ENCODE data around the gene KIAA1671. TPM values are rescaled to one million over a fixed set of nuclear protein-coding genes. Genes with fewer than 3 reads are reported as not detected.

KIAA1671 gene
- total and polyA plus RNA-seq, 5 donors from 2014 or later: 0.21 to 3.3 (median 0.65) TPM; not detected in 1

DNA sequence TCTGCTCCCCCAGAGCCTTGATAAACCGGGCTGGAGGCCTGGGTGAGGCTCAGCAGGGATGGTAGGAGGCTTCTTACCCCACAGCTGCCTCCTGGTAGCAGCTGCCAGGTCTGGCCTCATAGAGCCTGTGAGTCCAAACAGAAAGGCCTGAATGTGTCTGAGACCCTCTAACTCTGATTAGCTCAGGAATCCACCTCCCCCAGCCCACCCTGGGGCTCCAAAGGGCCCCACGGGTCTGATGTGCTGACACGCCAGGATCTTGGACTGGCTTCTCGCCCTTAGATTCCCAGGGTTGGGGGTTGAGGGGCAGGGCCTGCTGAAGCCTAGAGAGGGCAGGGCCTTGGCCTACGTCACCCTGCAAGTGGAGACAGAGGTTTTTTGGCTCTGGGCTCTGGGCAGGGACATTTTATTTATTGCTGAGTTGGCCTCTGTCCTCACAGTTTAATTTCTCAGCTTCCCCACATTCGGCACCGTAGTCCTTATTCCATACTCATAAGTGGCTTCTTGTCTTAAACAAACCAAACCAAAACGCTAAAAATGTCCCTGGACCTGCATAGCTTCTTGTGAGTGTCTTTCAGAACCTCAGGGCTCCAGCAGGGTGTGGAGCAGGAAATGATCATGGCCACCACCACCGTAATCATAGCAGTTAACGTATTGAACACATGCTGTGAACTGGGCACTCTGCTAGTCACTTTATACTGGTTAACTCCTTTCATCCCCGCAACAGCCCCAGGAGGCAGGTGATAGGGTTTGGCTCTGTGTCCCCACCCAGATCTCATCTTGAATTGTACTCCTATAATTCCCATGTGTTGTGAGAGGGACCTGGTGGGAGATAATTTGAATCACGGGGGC lies 25.1 kb downstream of the KIAA1671 start:
- no peak overlapping the region for H3K27ac ChIP-seq (ENCODE audit: insufficient read depth, low read length, poor library complexity, severe bottlenecking)
- H3K4me1 ChIP-seq (ENCODE audit: control insufficient read depth, insufficient read depth, low read length, poor library complexity, severe bottlenecking): no peaks in the 10 kb centered on the region
- DNase-seq (no peak), ATAC-seq (ENCODE audit: low read depth in 2 of 2) (no peak)
- no peaks in the 10 kb centered on the region for H3K9me3 ChIP-seq (ENCODE audit: control insufficient read depth in 2 of 2, low read length in 2 of 2)
- Mint-ChIP-seq H3K27ac (no peak overlapping the region), H3K4me1 (no peaks in the 10 kb centered on the region), H3K9me3 (no peaks in the 10 kb centered on the region), H3K36me3 (no peaks in the 10 kb centered on the region), H3K27me3 (peaks cover 8% of the 10 kb centered on the region), H3K4me3 (no peak overlapping the region)
- H3K36me3 ChIP-seq (ENCODE audit: control insufficient read depth, insufficient read depth, low read length): no peaks in the 10 kb centered on the region
- no peaks in the 10 kb centered on the region for H3K27me3 ChIP-seq (ENCODE audit: control insufficient read depth, insufficient read depth, low read length)
- H3K4me3 ChIP-seq (ENCODE audit: low read depth, low read length): no peak overlapping the region

GRCh38 chr22:24978308-24978707 lies 25.8 kb downstream of the KIAA1671 start:
- H3K27ac ChIP-seq (ENCODE audit: insufficient read depth, low read length, poor library complexity, severe bottlenecking): no peak overlapping the region
- no peaks in the 10 kb centered on the region for H3K4me1 ChIP-seq (ENCODE audit: control insufficient read depth, insufficient read depth, low read length, poor library complexity, severe bottlenecking)
- DNase-seq (no peak), ATAC-seq (ENCODE audit: low read depth in 2 of 2) (no peak)
- peaks cover 14% of the 10 kb centered on the region for H3K27me3 Mint-ChIP-seq
- no peaks in the 10 kb centered on the region for H3K4me1 Mint-ChIP-seq
- H3K9me3 ChIP-seq (ENCODE audit: control insufficient read depth in 2 of 2, low read length in 2 of 2): no peaks in the 10 kb centered on the region
- no peaks in the 10 kb centered on the region for H3K36me3 Mint-ChIP-seq
- H3K4me3 ChIP-seq (ENCODE audit: low read depth, low read length): no peak overlapping the region
- no peaks in the 10 kb centered on the region for H3K9me3 Mint-ChIP-seq
- no peak overlapping the region for H3K4me3 Mint-ChIP-seq
- H3K36me3 ChIP-seq (ENCODE audit: control insufficient read depth, insufficient read depth, low read length): no peaks in the 10 kb centered on the region
- H3K27me3 ChIP-seq (ENCODE audit: control insufficient read depth, insufficient read depth, low read length): no peaks in the 10 kb centered on the region
- H3K27ac Mint-ChIP-seq: no peak overlapping the region

- DNase-seq (no peak), ATAC-seq (ENCODE audit: low read depth in 2 of 2) (no peak)
- H3K4me3 Mint-ChIP-seq: no peak overlapping the region
- H3K27ac Mint-ChIP-seq: no peak overlapping the region
- Histone ChIP-seq H3K4me1 (ENCODE audit: control insufficient read depth, insufficient read depth, low read length, poor library complexity, severe bottlenecking) (no peaks in the 10 kb centered on the region), H3K36me3 (ENCODE audit: control insufficient read depth, insufficient read depth, low read length) (no peaks in the 10 kb centered on the region), H3K9me3 (ENCODE audit: control insufficient read depth in 2 of 2, low read length in 2 of 2) (no peaks in the 10 kb centered on the region), H3K27ac (ENCODE audit: insufficient read depth, low read length, poor library complexity, severe bottlenecking) (no peak overlapping the region), H3K4me3 (ENCODE audit: low read depth, low read length) (no peak overlapping the region), H3K27me3 (ENCODE audit: control insufficient read depth, insufficient read depth, low read length) (no peaks in the 10 kb centered on the region)
- H3K27me3 Mint-ChIP-seq: peaks cover 30% of the 10 kb centered on the region
- H3K9me3 Mint-ChIP-seq: peaks cover 0 to 1% (median 0%) of the 10 kb centered on the region in 7 donors
- H3K4me1 Mint-ChIP-seq: peaks cover 0 to 6% (median 0%) of the 10 kb centered on the region in 4 donors
- no peaks in the 10 kb centered on the region for H3K36me3 Mint-ChIP-seq
Observed at GRCh38 chr22:24981066-24981465, 28.6 kb downstream of the KIAA1671 start.

GRCh38 chr22:24981656-24982055 lies 29.1 kb downstream of the KIAA1671 start:
- Mint-ChIP-seq H3K4me1 (peaks cover 0 to 7% (median under 1%) of the 10 kb centered on the region in 4 donors), H3K9me3 (peaks cover 0 to 1% (median 0%) of the 10 kb centered on the region in 7 donors), H3K36me3 (no peaks in the 10 kb centered on the region), H3K4me3 (no peak overlapping the region), H3K27ac (no peak overlapping the region), H3K27me3 (peaks cover 30% of the 10 kb centered on the region)
- Histone ChIP-seq H3K9me3 (ENCODE audit: control insufficient read depth in 2 of 2, low read length in 2 of 2) (no peaks in the 10 kb centered on the region), H3K4me1 (ENCODE audit: control insufficient read depth, insufficient read depth, low read length, poor library complexity, severe bottlenecking) (no peaks in the 10 kb centered on the region), H3K4me3 (ENCODE audit: low read depth, low read length) (no peak overlapping the region), H3K27ac (ENCODE audit: insufficient read depth, low read length, poor library complexity, severe bottlenecking) (no peak overlapping the region), H3K36me3 (ENCODE audit: control insufficient read depth, insufficient read depth, low read length) (no peaks in the 10 kb centered on the region), H3K27me3 (ENCODE audit: control insufficient read depth, insufficient read depth, low read length) (no peaks in the 10 kb centered on the region)
- DNase-seq: no peak
- ATAC-seq (ENCODE audit: low read depth in 2 of 2): no peak

DNA sequence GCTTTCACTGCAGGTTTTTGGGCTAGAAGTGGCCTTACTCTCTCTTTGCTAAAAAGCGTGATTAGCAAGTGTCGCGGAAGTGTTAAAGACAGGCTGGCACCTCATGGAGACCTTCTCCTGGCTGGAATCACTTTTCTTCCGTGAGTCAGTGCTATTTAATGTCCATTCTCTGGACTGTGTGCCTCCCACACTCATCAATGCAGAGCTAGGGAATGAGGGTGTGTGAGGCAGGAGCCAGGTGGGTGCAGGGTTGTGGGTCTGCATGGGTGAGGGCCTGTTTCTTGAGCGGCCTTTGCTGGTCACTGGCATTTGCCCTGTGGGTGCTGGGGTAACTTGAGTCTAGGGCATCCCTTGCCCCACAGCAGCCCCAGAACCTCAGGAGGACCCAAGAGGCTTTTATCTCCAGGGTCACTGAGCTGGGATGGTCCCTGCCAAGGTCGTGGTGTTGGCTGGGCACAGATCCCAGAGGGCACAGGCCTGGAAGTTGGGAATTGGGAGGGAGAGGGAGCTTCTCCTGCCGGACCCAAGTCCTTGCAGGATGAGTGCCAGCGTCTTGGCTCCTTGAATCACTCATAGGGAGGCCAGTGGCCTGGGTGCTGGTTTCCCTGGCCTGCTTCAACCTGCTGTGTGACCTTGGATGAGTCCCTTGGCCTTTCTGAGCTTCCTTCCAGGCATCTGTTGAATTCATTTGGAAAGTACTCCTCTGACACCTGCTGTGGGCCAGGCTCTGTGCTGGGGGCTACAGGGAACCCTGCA lies 30.0 kb downstream of the KIAA1671 start:
- H3K27ac Mint-ChIP-seq: no peak overlapping the region

GRCh38 chr22:24983151-24983550 lies 30.6 kb downstream of the KIAA1671 start:
- Mint-ChIP-seq H3K27ac (no peak overlapping the region), H3K9me3 (peaks cover 0 to 3% (median 0%) of the 10 kb centered on the region in 7 donors), H3K27me3 (peaks cover 30% of the 10 kb centered on the region), H3K4me1 (peaks cover 0 to 9% (median 1%) of the 10 kb centered on the region in 4 donors), H3K4me3 (no peak overlapping the region), H3K36me3 (no peaks in the 10 kb centered on the region)
- Histone ChIP-seq H3K36me3 (ENCODE audit: control insufficient read depth, insufficient read depth, low read length) (no peaks in the 10 kb centered on the region), H3K27me3 (ENCODE audit: control insufficient read depth, insufficient read depth, low read length) (no peaks in the 10 kb centered on the region), H3K4me3 (ENCODE audit: low read depth, low read length) (no peak overlapping the region), H3K9me3 (ENCODE audit: control insufficient read depth in 2 of 2, low read length in 2 of 2) (no peaks in the 10 kb centered on the region), H3K27ac (ENCODE audit: insufficient read depth, low read length, poor library complexity, severe bottlenecking) (no peak overlapping the region), H3K4me1 (ENCODE audit: control insufficient read depth, insufficient read depth, low read length, poor library complexity, severe bottlenecking) (no peaks in the 10 kb centered on the region)
- DNase-seq (no peak), ATAC-seq (ENCODE audit: low read depth in 2 of 2) (no peak)

More for the DNA sequence above, 30.0 kb downstream of the KIAA1671 start:
- H3K27ac ChIP-seq (ENCODE audit: insufficient read depth, low read length, poor library complexity, severe bottlenecking): no peak overlapping the region
- no peak overlapping the region for H3K4me3 ChIP-seq (ENCODE audit: low read depth, low read length)
- H3K4me3 Mint-ChIP-seq: no peak overlapping the region
- H3K27me3 Mint-ChIP-seq: peaks cover 30% of the 10 kb centered on the region
- H3K36me3 ChIP-seq (ENCODE audit: control insufficient read depth, insufficient read depth, low read length): no peaks in the 10 kb centered on the region
- H3K27me3 ChIP-seq (ENCODE audit: control insufficient read depth, insufficient read depth, low read length): no peaks in the 10 kb centered on the region
- ATAC-seq (ENCODE audit: low read depth in 2 of 2): no peak
- H3K9me3 ChIP-seq (ENCODE audit: control insufficient read depth in 2 of 2, low read length in 2 of 2): no peaks in the 10 kb centered on the region
- H3K4me1 Mint-ChIP-seq: peaks cover 0 to 9% (median 1%) of the 10 kb centered on the region in 4 donors
- no peaks in the 10 kb centered on the region for H3K36me3 Mint-ChIP-seq
- DNase-seq: no peak
- no peaks in the 10 kb centered on the region for H3K4me1 ChIP-seq (ENCODE audit: control insufficient read depth, insufficient read depth, low read length, poor library complexity, severe bottlenecking)
- H3K9me3 Mint-ChIP-seq: peaks cover 0 to 3% (median 0%) of the 10 kb centered on the region in 7 donors

DNA sequence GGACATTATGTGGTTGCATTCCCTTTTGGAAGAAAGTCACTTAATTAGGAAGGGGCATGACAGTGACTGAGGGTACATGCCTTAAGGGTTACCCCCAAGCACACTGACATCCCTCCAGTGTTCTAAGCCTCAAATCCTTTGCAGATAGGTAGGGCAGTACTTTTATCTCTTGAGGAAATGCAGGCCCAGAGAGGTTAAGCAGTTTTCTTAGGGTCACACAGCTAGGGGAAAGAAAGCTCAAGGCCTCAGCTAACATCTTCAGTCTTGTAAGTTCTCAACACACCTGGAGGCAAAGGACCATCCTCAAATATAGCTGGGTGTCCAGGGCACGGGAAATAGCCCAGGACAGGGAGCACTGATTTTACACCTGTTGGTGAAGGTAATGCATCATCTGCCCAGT lies 31.6 kb downstream of the KIAA1671 start:
- no peak for DNase-seq
- H3K36me3 ChIP-seq (ENCODE audit: control insufficient read depth, insufficient read depth, low read length): no peaks in the 10 kb centered on the region
- no peak overlapping the region for H3K27ac ChIP-seq (ENCODE audit: insufficient read depth, low read length, poor library complexity, severe bottlenecking)
- no peak overlapping the region for H3K4me3 ChIP-seq (ENCODE audit: low read depth, low read length)
- H3K36me3 Mint-ChIP-seq: no peaks in the 10 kb centered on the region
- ATAC-seq (ENCODE audit: low read depth in 2 of 2): no peak
- H3K27ac Mint-ChIP-seq: no peak overlapping the region
- H3K4me3 Mint-ChIP-seq: no peak overlapping the region
- no peaks in the 10 kb centered on the region for H3K9me3 ChIP-seq (ENCODE audit: control insufficient read depth in 2 of 2, low read length in 2 of 2)
- no peaks in the 10 kb centered on the region for H3K27me3 ChIP-seq (ENCODE audit: control insufficient read depth, insufficient read depth, low read length)
- peaks cover 30% of the 10 kb centered on the region for H3K27me3 Mint-ChIP-seq
- H3K9me3 Mint-ChIP-seq: peaks cover 0 to 3% (median 0%) of the 10 kb centered on the region in 7 donors
- H3K4me1 ChIP-seq (ENCODE audit: control insufficient read depth, insufficient read depth, low read length, poor library complexity, severe bottlenecking): no peaks in the 10 kb centered on the region
- peaks cover 0 to 12% (median 1%) of the 10 kb centered on the region in 4 donors for H3K4me1 Mint-ChIP-seq
